Trophoblast cell (in vitro differentiated cells and primary cell): ENCODE results near the gene ELOVL6.
A peak's percentile ranks its signal among the peaks of the same experiment; 100 is the strongest.

ENCODE experiments used
- DNase-seq, 2 donors: peaks; one replicate each; pipeline ENCODE4 v3.0.0-alpha.2; 2016
- H2AFZ ChIP-seq: 2 replicates; pipeline ENCODE4 v1.6.1; 2013; ENCODE audit warnings: low read length, moderate library complexity, mild to moderate bottlenecking; ENCODE audit not compliant: insufficient read depth, poor library complexity
- H2AK5ac ChIP-seq: 2 replicates; pipeline ENCODE4 v1.6.1; 2013; ENCODE audit warnings: mild to moderate bottlenecking, low read length
- H2BK120ac ChIP-seq: 2 replicates; pipeline ENCODE4 v1.6.1; 2013; ENCODE audit warnings: low read length, mild to moderate bottlenecking, moderate library complexity; ENCODE audit not compliant: insufficient read depth, poor library complexity
- H2BK12ac ChIP-seq: 2 replicates; pipeline ENCODE4 v1.6.1; 2013; ENCODE audit warnings: mild to moderate bottlenecking, low read length, moderate library complexity
- H2BK5ac ChIP-seq: 2 replicates; pipeline ENCODE4 v1.6.1; 2013; ENCODE audit warnings: low read length, low read depth, moderate library complexity, mild to moderate bottlenecking; ENCODE audit not compliant: poor library complexity
- H3K14ac ChIP-seq: 2 replicates; pipeline ENCODE4 v1.6.1; 2013; ENCODE audit warnings: mild to moderate bottlenecking, low read length
- H3K18ac ChIP-seq: 2 replicates; pipeline ENCODE4 v1.6.1; 2013; ENCODE audit warnings: mild to moderate bottlenecking, low read length
- H3K23ac ChIP-seq: 2 replicates; pipeline ENCODE4 v1.6.1; 2013; ENCODE audit warnings: low read length
- H3K27ac ChIP-seq: 2 replicates; pipeline ENCODE4 v1.5.1; 2013; ENCODE audit warnings: low read depth, mild to moderate bottlenecking, inconsistent platforms, low read length, moderate library complexity
- H3K27me3 ChIP-seq: 2 replicates; pipeline ENCODE4 v1.6.1; 2013; ENCODE audit warnings: inconsistent platforms, mild to moderate bottlenecking, low read length, moderate library complexity; ENCODE audit not compliant: insufficient read depth
- H3K36me3 ChIP-seq, 2 experiments: 1 replicate in 1 of 2; 2 replicates in 1 of 2; pipeline ENCODE4 v1.6.1; 2013; ENCODE audit warnings: low read length in 2 of 2, mild to moderate bottlenecking in 2 of 2, moderate library complexity in 1 of 2; ENCODE audit not compliant: insufficient read depth in 2 of 2, control insufficient read depth in 1 of 2
- H3K4ac ChIP-seq: 2 replicates; pipeline ENCODE4 v1.6.1; 2013; ENCODE audit warnings: low read depth, mild to moderate bottlenecking, low read length, moderate library complexity
- H3K4me1 ChIP-seq, 2 experiments: 1 replicate in 1 of 2; 2 replicates in 1 of 2; pipeline ENCODE4 v1.6.1; 2013; ENCODE audit warnings: low read length in 2 of 2, mild to moderate bottlenecking in 2 of 2, moderate library complexity in 1 of 2; ENCODE audit not compliant: insufficient read depth in 2 of 2, control insufficient read depth in 1 of 2
- H3K4me2 ChIP-seq: 2 replicates; pipeline ENCODE4 v1.6.1; 2013; ENCODE audit warnings: inconsistent platforms, mild to moderate bottlenecking, low read length, moderate library complexity
- H3K4me3 ChIP-seq: 2 replicates; pipeline ENCODE4 v1.5.1; 2013; ENCODE audit warnings: mild to moderate bottlenecking, low read depth, low read length, inconsistent platforms
- H3K79me1 ChIP-seq: one replicate; pipeline ENCODE4 v1.6.1; 2013; ENCODE audit warnings: low read length
- H3K79me2 ChIP-seq: 2 replicates; pipeline ENCODE4 v1.6.1; 2013; ENCODE audit warnings: low read length, mild to moderate bottlenecking; ENCODE audit not compliant: control insufficient read depth, insufficient read depth, poor library complexity
- H3K9ac ChIP-seq: 2 replicates; pipeline ENCODE4 v1.6.1; 2013; ENCODE audit warnings: mild to moderate bottlenecking, low read length
- H3K9me3 ChIP-seq: 2 replicates; pipeline ENCODE4 v1.6.1; 2013; ENCODE audit warnings: low read depth, mild to moderate bottlenecking, control low read depth, inconsistent platforms, low read length; ENCODE audit not compliant: insufficient read depth
- H4K12ac ChIP-seq: 2 replicates; pipeline ENCODE4 v1.6.1; 2013; ENCODE audit warnings: low read depth, mild to moderate bottlenecking, low read length, moderate library complexity
- H4K8ac ChIP-seq: 2 replicates; pipeline ENCODE4 v1.6.1; 2013; ENCODE audit warnings: low read depth, mild to moderate bottlenecking, low read length, moderate library complexity
- H4K91ac ChIP-seq: one replicate; pipeline ENCODE4 v1.6.1; 2013; ENCODE audit warnings: low read depth, mild to moderate bottlenecking, low read length, moderate library complexity
- WGBS: extraction: QIAGEN DNeasy Blood & Tissue Kit; methylation state at CpG from one replicate; pipeline ENCODE4 v1.1.7; 2013; ENCODE audit warnings: missing lambda C conversion rate; ENCODE audit not compliant: insufficient read length, insufficient coverage; ENCODE audit errors: extremely low coverage; 5-methylcytosine and 5-hydroxymethylcytosine counted together

Gene ELOVL6

GRCh38 chr4:110183058-110183457 lies 15.4 kb downstream of the ELOVL6 start:
- no peak overlapping the region for H2BK12ac ChIP-seq
- DNase-seq: no peak
- no peaks in the 10 kb centered on the region for H3K9me3 ChIP-seq
- no peak overlapping the region for H3K4ac ChIP-seq
- H3K23ac ChIP-seq: no peak overlapping the region
- H4K8ac ChIP-seq: no peak overlapping the region
- H4K12ac ChIP-seq: no peak overlapping the region
- no peaks in the 10 kb centered on the region for H3K79me2 ChIP-seq
- no peak overlapping the region for H2BK120ac ChIP-seq
- no peak overlapping the region for H3K9ac ChIP-seq
- no peak overlapping the region for H3K4me2 ChIP-seq
- no peak overlapping the region for H4K91ac ChIP-seq
- H3K4me1 ChIP-seq: peaks cover 2 to 6% of the 10 kb centered on the region in 2 experiments
- no peak overlapping the region for H3K14ac ChIP-seq
- no peak overlapping the region for H2AK5ac ChIP-seq
- H3K79me1 ChIP-seq: no peaks in the 10 kb centered on the region
- H3K4me3 ChIP-seq: no peak overlapping the region
- no peaks in the 10 kb centered on the region for H3K27me3 ChIP-seq
- no peak overlapping the region for H3K27ac ChIP-seq
- no peak overlapping the region for H2BK5ac ChIP-seq
- H2AFZ ChIP-seq: no peak overlapping the region
- peaks cover 0 to 3% of the 10 kb centered on the region in 2 experiments for H3K36me3 ChIP-seq
- H3K18ac ChIP-seq: no peak overlapping the region
- WGBS: no CpG with 5 or more reads among the region's 5 CpGs

DNA sequence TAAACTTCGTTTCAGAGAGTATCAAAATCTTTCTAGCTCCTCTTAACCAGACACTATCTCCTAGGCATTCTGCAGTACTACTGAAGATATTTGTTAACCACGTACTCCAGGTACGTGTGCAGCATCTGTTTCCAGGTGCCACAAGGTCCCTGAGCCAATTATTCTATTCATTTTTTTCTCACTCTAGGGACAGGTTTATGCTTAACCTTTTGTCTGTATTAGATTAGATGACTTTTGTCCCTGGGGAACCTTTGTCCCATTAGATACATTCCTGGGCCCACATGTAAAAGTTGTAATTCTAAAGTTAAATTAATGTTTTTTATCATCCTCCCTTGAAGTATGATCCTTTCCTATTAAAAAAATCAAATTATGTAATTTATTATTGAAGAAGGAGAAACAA lies 16.5 kb downstream of the ELOVL6 start:
- no peak overlapping the region for H3K4ac ChIP-seq
- peaks cover 2 to 6% of the 10 kb centered on the region in 2 experiments for H3K4me1 ChIP-seq
- DNase-seq: no peak
- no peak overlapping the region for H4K12ac ChIP-seq
- no peak overlapping the region for H2AFZ ChIP-seq
- no peaks in the 10 kb centered on the region for H3K79me2 ChIP-seq
- H3K27me3 ChIP-seq: no peaks in the 10 kb centered on the region
- H3K9ac ChIP-seq: no peak overlapping the region
- H3K27ac ChIP-seq: no peak overlapping the region
- H2BK5ac ChIP-seq: no peak overlapping the region
- no peak overlapping the region for H2BK12ac ChIP-seq
- no peak overlapping the region for H4K91ac ChIP-seq
- no peak overlapping the region for H3K4me3 ChIP-seq
- H3K18ac ChIP-seq: no peak overlapping the region
- H4K8ac ChIP-seq: no peak overlapping the region
- H2BK120ac ChIP-seq: no peak overlapping the region
- no peaks in the 10 kb centered on the region for H3K79me1 ChIP-seq
- no peaks in the 10 kb centered on the region for H3K9me3 ChIP-seq
- H3K4me2 ChIP-seq: peak overlapping the region; percentile 19
- H3K23ac ChIP-seq: no peak overlapping the region
- H3K14ac ChIP-seq: no peak overlapping the region
- H3K36me3 ChIP-seq: peaks cover 0 to 3% of the 10 kb centered on the region in 2 experiments
- no peak overlapping the region for H2AK5ac ChIP-seq
- no CpG with 5 or more reads among the region's 3 CpGs for WGBS

GRCh38 chr4:110175634-110176033 lies 22.8 kb downstream of the ELOVL6 start:
- Histone ChIP-seq H3K18ac (no peak overlapping the region), H3K9ac (no peak overlapping the region), H3K23ac (no peak overlapping the region), H2BK12ac (no peak overlapping the region), H2BK5ac (no peak overlapping the region), H3K4me1 (peaks cover 4 to 8% of the 10 kb centered on the region in 2 experiments), H3K9me3 (no peaks in the 10 kb centered on the region), H4K91ac (no peak overlapping the region), H2BK120ac (no peak overlapping the region), H3K4me3 (no peak overlapping the region), H3K36me3 (peaks cover 0 to 3% of the 10 kb centered on the region in 2 experiments), H3K4me2 (no peak overlapping the region), H3K4ac (no peak overlapping the region), H2AK5ac (no peak overlapping the region), H4K8ac (no peak overlapping the region), H2AFZ (no peak overlapping the region), H3K79me1 (peaks cover 2% of the 10 kb centered on the region), H3K27me3 (no peaks in the 10 kb centered on the region), H3K27ac (no peak overlapping the region), H3K14ac (no peak overlapping the region), H4K12ac (no peak overlapping the region), H3K79me2 (no peaks in the 10 kb centered on the region)
- DNase-seq: no peak

GRCh38 chr4:110172972-110173371 lies 25.4 kb downstream of the ELOVL6 start:
- Histone ChIP-seq H3K79me2 (no peaks in the 10 kb centered on the region), H3K14ac (no peak overlapping the region), H2AK5ac (no peak overlapping the region), H3K4ac (no peak overlapping the region), H3K18ac (no peak overlapping the region), H2BK120ac (no peak overlapping the region), H3K9me3 (no peaks in the 10 kb centered on the region), H3K23ac (no peak overlapping the region), H3K4me2 (no peak overlapping the region), H3K27me3 (no peaks in the 10 kb centered on the region), H2BK5ac (no peak overlapping the region), H3K36me3 (no peaks in the 10 kb centered on the region), H4K12ac (no peak overlapping the region), H3K4me3 (no peak overlapping the region), H3K27ac (no peak overlapping the region), H3K9ac (no peak overlapping the region), H2BK12ac (no peak overlapping the region), H4K91ac (no peak overlapping the region), H2AFZ (no peak overlapping the region), H4K8ac (no peak overlapping the region), H3K79me1 (peaks cover 3% of the 10 kb centered on the region), H3K4me1 (peaks cover 4 to 8% of the 10 kb centered on the region in 2 experiments)
- no CpG with 5 or more reads among the region's 1 CpG for WGBS
- no peak for DNase-seq
